HEK293 (cell line): ENCODE measurements around the gene CEPT1.

Experiments
- CTCF ChIA-PET: fragments of 350-600 bp; formaldehyde crosslinking; extraction: SDS; loops from one replicate; lab custom pipeline; 2021; ENCODE audit warnings: antibody characterized with exemption; lab: Yijun Ruan, JAX
- POLR2A ChIA-PET: fragments of 300-600 bp; formaldehyde crosslinking; extraction: SDS; loops from one replicate; lab custom pipeline; 2020; ENCODE audit warnings: antibody characterized with exemption, inconsistent platforms; lab: Yijun Ruan, JAX
- H3K27ac ChIP-seq: fragments of 200-500 bp; sonication (Bioruptor generic); 2 replicates; pipeline ENCODE4 v1.5.1; 2014; ENCODE audit warnings: low read depth, low read length, control low read depth, inconsistent platforms; ENCODE audit errors: extremely low read depth
- H3K36me3 ChIP-seq, 2 experiments: fragments of 200-500 bp in 1 of 2; sonication (Bioruptor generic) in 1 of 2; 1 replicate in 1 of 2; 2 replicates in 1 of 2; pipeline ENCODE4 v1.5.1; 2014 to 2017; ENCODE audit warnings: inconsistent platforms in 2 of 2, low read length in 2 of 2; ENCODE audit not compliant: control insufficient read depth in 2 of 2, insufficient read depth in 1 of 2
- H3K4me1 ChIP-seq: fragments of 200-500 bp; sonication (Bioruptor generic); 2 replicates; pipeline ENCODE4 v1.5.1; 2014; ENCODE audit warnings: mild to moderate bottlenecking, low read length, inconsistent platforms; ENCODE audit not compliant: control insufficient read depth, insufficient read depth
- H3K4me3 ChIP-seq: 2 replicates; pipeline ENCODE4 v1.5.1; 2011; ENCODE audit warnings: low read depth, mild to moderate bottlenecking, control low read depth, low read length, moderate library complexity
- H3K9me3 ChIP-seq: fragments of 200-500 bp; sonication (Bioruptor generic); 2 replicates; pipeline ENCODE4 v1.5.1; 2014; ENCODE audit warnings: low read depth, low read length, inconsistent platforms; ENCODE audit not compliant: control insufficient read depth, insufficient read depth
- FEZF1 ChIP-seq: fragments of 450-650 bp; formaldehyde crosslinking; IDR thresholded peaks from 2 replicates; pipeline ENCODE4 v1.5.1; 2016; ENCODE audit warnings: missing biosample characterization, missing genetic modification characterization
- HOXA7 ChIP-seq: sonication (generic); formaldehyde crosslinking; IDR thresholded peaks from 2 replicates; pipeline ENCODE4 v1.8.1; 2022; ENCODE audit warnings: missing genetic modification reagents, borderline replicate concordance
- KLF10 ChIP-seq: fragments of 450-650 bp; IDR thresholded peaks from 2 replicates; pipeline ENCODE4 v1.5.1; 2018; ENCODE audit warnings: missing biosample characterization, mild to moderate bottlenecking, missing genetic modification characterization
- PRDM1 ChIP-seq: fragments of 450-650 bp; formaldehyde crosslinking; IDR thresholded peaks from 2 replicates; pipeline ENCODE4; 2016; ENCODE audit warnings: missing biosample characterization, missing genetic modification characterization
- REST ChIP-seq: fragments of 450-650 bp; formaldehyde crosslinking; IDR thresholded peaks from 2 replicates; pipeline ENCODE4 v1.5.1; 2016; ENCODE audit warnings: missing biosample characterization, missing genetic modification characterization
- SETDB1 ChIP-seq: IDR thresholded peaks from one replicate; pipeline ENCODE4 v1.6.1; 2017; ENCODE audit warnings: mild to moderate bottlenecking, low read length, moderate library complexity, mixed read lengths; ENCODE audit not compliant: insufficient read length
- ZBTB48 ChIP-seq: fragments of 450-650 bp; formaldehyde crosslinking; IDR thresholded peaks from 2 replicates; pipeline ENCODE4 v1.5.1; 2016; ENCODE audit warnings: missing biosample characterization, missing genetic modification characterization
- ZBTB6 ChIP-seq: fragments of 450-650 bp; formaldehyde crosslinking; IDR thresholded peaks from 2 replicates; pipeline ENCODE4 v1.5.1; 2017; ENCODE audit warnings: missing biosample characterization, missing genetic modification characterization
- ZNF140 ChIP-seq: fragments of 450-650 bp; formaldehyde crosslinking; IDR thresholded peaks from 2 replicates; pipeline ENCODE4 v1.5.1; 2016; ENCODE audit warnings: missing biosample characterization, missing genetic modification characterization
- ZNF184 ChIP-seq: fragments of 450-650 bp; IDR thresholded peaks from 2 replicates; pipeline ENCODE4 v1.5.1; 2018; ENCODE audit warnings: missing biosample characterization, mild to moderate bottlenecking, missing genetic modification characterization
- ZNF2 ChIP-seq: fragments of 450-650 bp; formaldehyde crosslinking; IDR thresholded peaks from 2 replicates; pipeline ENCODE4 v1.5.1; 2016; ENCODE audit warnings: missing biosample characterization, missing genetic modification characterization
- ZNF23 ChIP-seq: fragments of 450-650 bp; formaldehyde crosslinking; IDR thresholded peaks from 2 replicates; pipeline ENCODE4 v1.5.1; 2016; ENCODE audit warnings: missing biosample characterization, missing genetic modification characterization, borderline replicate concordance
- ZNF24 ChIP-seq: fragments of 450-650 bp; formaldehyde crosslinking; IDR thresholded peaks from 2 replicates; pipeline ENCODE4 v1.5.1; 2016; ENCODE audit warnings: missing biosample characterization, missing genetic modification characterization
- ZNF311 ChIP-seq: fragments of 450-650 bp; formaldehyde crosslinking; IDR thresholded peaks from 2 replicates; pipeline ENCODE4 v1.5.1; 2017; ENCODE audit warnings: missing biosample characterization, missing genetic modification characterization, borderline replicate concordance
- ZNF394 ChIP-seq: fragments of 450-650 bp; formaldehyde crosslinking; IDR thresholded peaks from 2 replicates; pipeline ENCODE4 v1.5.1; 2016; ENCODE audit warnings: missing biosample characterization, missing genetic modification characterization, mild to moderate bottlenecking, moderate library complexity, borderline replicate concordance
- ZNF404 ChIP-seq: fragments of 450-650 bp; formaldehyde crosslinking; IDR thresholded peaks from 2 replicates; pipeline ENCODE4 v1.5.1; 2017; ENCODE audit warnings: missing biosample characterization, missing genetic modification characterization
- ZNF48 ChIP-seq: fragments of 450-650 bp; formaldehyde crosslinking; IDR thresholded peaks from 2 replicates; pipeline ENCODE4 v1.5.1; 2016; ENCODE audit warnings: missing biosample characterization, missing genetic modification characterization
- ZNF501 ChIP-seq: fragments of 450-650 bp; formaldehyde crosslinking; IDR thresholded peaks from 2 replicates; pipeline ENCODE4 v1.5.1; 2016; ENCODE audit warnings: missing biosample characterization, missing genetic modification characterization
- ZNF521 ChIP-seq: fragments of 450-650 bp; formaldehyde crosslinking; IDR thresholded peaks from 2 replicates; pipeline ENCODE4 v1.5.1; 2017; ENCODE audit warnings: missing biosample characterization, mild to moderate bottlenecking, missing genetic modification characterization
- ZNF529 ChIP-seq: fragments of 450-650 bp; formaldehyde crosslinking; IDR thresholded peaks from 2 replicates; pipeline ENCODE4 v1.5.1; 2017; ENCODE audit warnings: missing genetic modification characterization, missing biosample characterization; ENCODE audit not compliant: insufficient replicate concordance
- ZNF558 ChIP-seq: fragments of 450-650 bp; formaldehyde crosslinking; IDR thresholded peaks from 2 replicates; pipeline ENCODE4 v1.5.1; 2016; ENCODE audit warnings: missing biosample characterization, missing genetic modification characterization
- ZNF571 ChIP-seq: fragments of 450-650 bp; formaldehyde crosslinking; IDR thresholded peaks from 2 replicates; pipeline ENCODE4 v1.5.0; 2017; ENCODE audit warnings: missing biosample characterization, missing genetic modification characterization
- ZNF654 ChIP-seq: fragments of 450-650 bp; formaldehyde crosslinking; IDR thresholded peaks from 2 replicates; pipeline ENCODE4 v1.5.1; 2016; ENCODE audit warnings: low read depth, missing biosample characterization, missing genetic modification characterization
- ZNF658 ChIP-seq: fragments of 450-650 bp; formaldehyde crosslinking; IDR thresholded peaks from 2 replicates; pipeline ENCODE4; 2016; ENCODE audit warnings: missing biosample characterization, missing genetic modification characterization
- TF ChIP-seq, protein P1 (sequence below): fragments of 450-650 bp; formaldehyde crosslinking; IDR thresholded peaks from 2 replicates; pipeline ENCODE4 v1.5.1; 2017; ENCODE audit warnings: missing biosample characterization, mild to moderate bottlenecking, missing genetic modification characterization, moderate library complexity
- TF ChIP-seq, protein P2 (sequence below): fragments of 450-650 bp; formaldehyde crosslinking; IDR thresholded peaks from 2 replicates; pipeline ENCODE4 v1.5.1; 2016; ENCODE audit warnings: missing biosample characterization, missing genetic modification characterization

CEPT1 gene

GRCh38 chr1:111209622-111210021 is 69.6 kb downstream of the CEPT1 start (continued):
- TF ChIP-seq, protein P1, sequence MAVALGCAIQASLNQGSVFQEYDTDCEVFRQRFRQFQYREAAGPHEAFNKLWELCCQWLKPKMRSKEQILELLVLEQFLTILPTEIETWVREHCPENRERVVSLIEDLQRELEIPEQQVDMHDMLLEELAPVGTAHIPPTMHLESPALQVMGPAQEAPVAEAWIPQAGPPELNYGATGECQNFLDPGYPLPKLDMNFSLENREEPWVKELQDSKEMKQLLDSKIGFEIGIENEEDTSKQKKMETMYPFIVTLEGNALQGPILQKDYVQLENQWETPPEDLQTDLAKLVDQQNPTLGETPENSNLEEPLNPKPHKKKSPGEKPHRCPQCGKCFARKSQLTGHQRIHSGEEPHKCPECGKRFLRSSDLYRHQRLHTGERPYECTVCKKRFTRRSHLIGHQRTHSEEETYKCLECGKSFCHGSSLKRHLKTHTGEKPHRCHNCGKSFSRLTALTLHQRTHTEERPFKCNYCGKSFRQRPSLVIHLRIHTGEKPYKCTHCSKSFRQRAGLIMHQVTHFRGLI (tag by site-specific recombination), result no peak

DNA sequence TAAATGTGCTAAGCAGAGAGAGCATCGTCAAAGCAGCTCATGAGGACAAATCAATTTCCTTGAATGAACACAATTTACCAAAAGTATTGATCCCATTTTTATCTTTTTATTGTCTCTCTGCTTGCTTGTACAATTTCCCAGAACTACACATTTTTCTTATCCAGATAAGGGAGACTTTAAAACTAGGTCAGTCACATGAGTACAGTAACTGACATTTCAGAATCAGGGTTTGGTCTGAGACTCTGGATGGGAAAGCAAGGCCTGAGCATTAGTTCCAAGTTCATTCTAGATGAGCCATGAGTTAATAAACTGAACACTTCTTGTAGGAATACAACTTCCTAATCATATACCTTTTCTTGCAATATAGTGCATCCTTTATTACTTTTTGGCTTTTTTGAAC is 71.9 kb downstream of the CEPT1 start:
- H3K4me1 ChIP-seq, result no peaks in the 10 kb centered on the region
- H3K4me3 ChIP-seq, result no peak overlapping the region
- ChIA-PET CTCF (no interaction called here), POLR2A (no interaction called here)
- TF ChIP-seq ZNF394 (no peak), REST (tag by site-specific recombination) (no peak), ZNF2 (tag by site-specific recombination) (no peak), KLF10 (tag by site-specific recombination) (no peak), ZNF23 (tag by site-specific recombination) (no peak), ZNF48 (tag by site-specific recombination) (no peak), SETDB1 (no peak), PRDM1 (tag by site-specific recombination) (no peak), ZNF140 (no peak), ZNF558 (tag by site-specific recombination) (no peak), ZBTB48 (tag by site-specific recombination) (no peak), ZNF529 (no peak), ZNF311 (tag by site-specific recombination) (no peak)
- TF ChIP-seq, protein P2, sequence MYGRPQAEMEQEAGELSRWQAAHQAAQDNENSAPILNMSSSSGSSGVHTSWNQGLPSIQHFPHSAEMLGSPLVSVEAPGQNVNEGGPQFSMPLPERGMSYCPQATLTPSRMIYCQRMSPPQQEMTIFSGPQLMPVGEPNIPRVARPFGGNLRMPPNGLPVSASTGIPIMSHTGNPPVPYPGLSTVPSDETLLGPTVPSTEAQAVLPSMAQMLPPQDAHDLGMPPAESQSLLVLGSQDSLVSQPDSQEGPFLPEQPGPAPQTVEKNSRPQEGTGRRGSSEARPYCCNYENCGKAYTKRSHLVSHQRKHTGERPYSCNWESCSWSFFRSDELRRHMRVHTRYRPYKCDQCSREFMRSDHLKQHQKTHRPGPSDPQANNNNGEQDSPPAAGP (tag by site-specific recombination), result no peak
- no peak overlapping the region for H3K27ac ChIP-seq
- H3K9me3 ChIP-seq, result no peaks in the 10 kb centered on the region
- H3K36me3 ChIP-seq, result no peaks in the 10 kb centered on the region

DNA sequence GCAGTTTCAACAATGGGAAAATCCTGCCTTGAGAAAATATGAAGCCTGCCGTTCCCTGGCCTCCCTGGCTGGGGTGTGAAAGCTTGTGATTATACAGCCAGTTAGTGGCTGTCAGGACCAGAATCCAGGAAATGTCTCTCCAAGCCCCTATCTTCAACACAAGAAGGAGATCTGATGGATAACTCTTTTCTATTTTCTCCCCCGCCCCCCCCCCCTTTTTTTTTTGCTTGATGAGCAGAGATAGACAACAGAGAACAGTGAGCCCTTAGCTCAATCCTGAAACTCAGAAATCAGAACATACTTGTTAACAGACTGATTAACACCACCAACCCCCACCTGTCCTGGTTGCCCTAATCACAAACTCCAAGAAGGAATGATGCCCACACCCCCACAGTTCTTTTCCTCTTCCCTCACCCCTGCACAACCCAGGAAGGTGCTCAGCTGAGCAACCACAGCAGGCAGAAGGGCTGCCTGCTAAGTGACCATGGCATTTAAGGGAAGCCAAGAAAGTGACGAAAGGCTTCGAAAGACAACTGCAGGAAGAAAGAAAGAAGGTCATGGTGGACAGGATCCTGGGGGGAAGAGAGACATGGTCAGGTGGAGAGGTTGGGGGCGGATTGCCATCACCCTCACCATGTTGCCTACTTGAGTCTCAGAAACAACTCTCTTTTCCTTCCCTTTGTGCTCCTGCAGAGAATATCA is 72.8 kb downstream of the CEPT1 start:
- Histone ChIP-seq H3K27ac (no peak overlapping the region), H3K4me3 (no peak overlapping the region), H3K36me3 (no peaks in the 10 kb centered on the region), H3K9me3 (no peaks in the 10 kb centered on the region), H3K4me1 (no peaks in the 10 kb centered on the region)
- TF ChIP-seq ZBTB6 (no peak), ZNF571 (tag by site-specific recombination) (no peak), ZNF658 (no peak), FEZF1 (tag by site-specific recombination) (no peak), ZNF24 (tag by site-specific recombination) (no peak), ZNF501 (no peak), ZNF654 (tag by site-specific recombination) (no peak), ZNF404 (tag by site-specific recombination) (no peak), ZNF184 (no peak), ZBTB48 (tag by site-specific recombination) (no peak), ZNF521 (no peak), ZNF558 (tag by site-specific recombination) (no peak), HOXA7 (no peak)
- POLR2A ChIA-PET, result no interaction called here
- CTCF ChIA-PET, result no interaction called here
